Prostate gland (tissue), 2 donors: ENCODE results near the gene BRINP1.

Experiments
- CTCF ChIP-seq, 4 experiments: fragments of 200-600 bp in 2 of 4; fragments of 450-650 bp in 2 of 4; sonication (generic) in 2 of 4; IDR thresholded peaks; 1 replicate in 3 of 4; 2 replicates in 1 of 4; pipeline ENCODE4 v1.5.1; 2016 to 2019; ENCODE audit warnings: antibody characterized with exemption in 4 of 4, mild to moderate bottlenecking in 2 of 4, moderate library complexity in 2 of 4
- POLR2A ChIP-seq: fragments of 450-650 bp; IDR thresholded peaks from one replicate; pipeline ENCODE4 v1.6.1; 2016; ENCODE audit warnings: antibody characterized with exemption, mild to moderate bottlenecking
- POLR2AphosphoS5 ChIP-seq: sonication (generic); formaldehyde crosslinking; IDR thresholded peaks from one replicate; pipeline ENCODE4 v1.6.1; 2017; ENCODE audit warnings: antibody characterized with exemption

- TF ChIP-seq POLR2A (no peak), CTCF (IDR thresholded peaks at IDR 0.05) (peak in 1 of 4 experiments; percentile 23), POLR2AphosphoS5 (no peak)
Measured at GRCh38 chr9:119284118-119284517, 85.1 kb downstream of the BRINP1 start.
